OCI-LY3 (cell line): ENCODE data around the gene ADAMTS2.

Experiments used
- H2AFZ ChIP-seq: fragments of 200-600, 300-600 bp; shearing (Covaris generic); 2 replicates; pipeline ENCODE4 v1.6.0; 2014; ENCODE audit warnings: antibody characterized with exemption, low read depth, low read length
- H3K27ac ChIP-seq: fragments of 200-600, 300-600 bp; sonication (generic); 2 replicates; pipeline ENCODE4 v1.5.1; 2014; ENCODE audit warnings: mild to moderate bottlenecking, low read length, moderate library complexity, mixed read lengths
- H3K27me3 ChIP-seq: fragments of 200-600, 300-600 bp; sonication (generic); 2 replicates; pipeline ENCODE4 v1.6.1; 2014; ENCODE audit warnings: low read depth, low read length, mixed read lengths
- H3K36me3 ChIP-seq: fragments of 200-600, 300-600 bp; sonication (generic); replicated peaks from 2 replicates; pipeline ENCODE3; 2014; ENCODE audit warnings: low read depth, low read length, mixed read lengths
- H3K4me1 ChIP-seq: fragments of 300-600, 200-600 bp; sonication (generic); 2 replicates; pipeline ENCODE4 v1.6.1; 2014; ENCODE audit warnings: low read length, mixed read lengths
- H3K4me2 ChIP-seq: fragments of 200-600, 300-600 bp; sonication (generic); 2 replicates; pipeline ENCODE4 v1.6.1; 2014; ENCODE audit warnings: low read length, mixed read lengths
- H3K4me3 ChIP-seq: fragments of 300-600, 200-600 bp; sonication (generic); 2 replicates; pipeline ENCODE4 v1.5.1; 2014; ENCODE audit warnings: antibody characterized with exemption, mild to moderate bottlenecking, low read length, moderate library complexity
- H3K79me2 ChIP-seq: fragments of 300-600, 200-600 bp; shearing (Covaris generic); 2 replicates; pipeline ENCODE4 v1.6.1; 2014; ENCODE audit warnings: mild to moderate bottlenecking, low read length, mixed read lengths
- H3K9ac ChIP-seq: fragments of 300-600, 200-600 bp; shearing (Covaris generic); 2 replicates; pipeline ENCODE4 v1.6.0; 2014; ENCODE audit warnings: mild to moderate bottlenecking, low read length, moderate library complexity
- H3K9me3 ChIP-seq: fragments of 200-600, 300-600 bp; shearing (Covaris generic); 2 replicates; pipeline ENCODE4 v1.6.1; 2014; ENCODE audit warnings: low read length, mixed read lengths; ENCODE audit not compliant: insufficient read depth
- H4K20me1 ChIP-seq: fragments of 200-600, 300-600 bp; sonication (generic); 2 replicates; pipeline ENCODE4 v1.6.1; 2016; ENCODE audit warnings: low read length, mixed read lengths; ENCODE audit not compliant: insufficient read depth
- EZH2phosphoT487 ChIP-seq: fragments of 200-600 bp; shearing (Covaris generic); IDR thresholded peaks from 2 replicates; pipeline ENCODE4 v1.6.1; 2018; ENCODE audit warnings: antibody characterized with exemption, mixed run types, low read depth
- TF ChIP-seq, protein P1 (sequence below): fragments of 200-600, 300-600 bp; sonication (generic); IDR thresholded peaks from 2 replicates; pipeline ENCODE4 v1.5.1; 2014; ENCODE audit warnings: antibody characterized with exemption, low read length, low read depth

Gene ADAMTS2

DNA sequence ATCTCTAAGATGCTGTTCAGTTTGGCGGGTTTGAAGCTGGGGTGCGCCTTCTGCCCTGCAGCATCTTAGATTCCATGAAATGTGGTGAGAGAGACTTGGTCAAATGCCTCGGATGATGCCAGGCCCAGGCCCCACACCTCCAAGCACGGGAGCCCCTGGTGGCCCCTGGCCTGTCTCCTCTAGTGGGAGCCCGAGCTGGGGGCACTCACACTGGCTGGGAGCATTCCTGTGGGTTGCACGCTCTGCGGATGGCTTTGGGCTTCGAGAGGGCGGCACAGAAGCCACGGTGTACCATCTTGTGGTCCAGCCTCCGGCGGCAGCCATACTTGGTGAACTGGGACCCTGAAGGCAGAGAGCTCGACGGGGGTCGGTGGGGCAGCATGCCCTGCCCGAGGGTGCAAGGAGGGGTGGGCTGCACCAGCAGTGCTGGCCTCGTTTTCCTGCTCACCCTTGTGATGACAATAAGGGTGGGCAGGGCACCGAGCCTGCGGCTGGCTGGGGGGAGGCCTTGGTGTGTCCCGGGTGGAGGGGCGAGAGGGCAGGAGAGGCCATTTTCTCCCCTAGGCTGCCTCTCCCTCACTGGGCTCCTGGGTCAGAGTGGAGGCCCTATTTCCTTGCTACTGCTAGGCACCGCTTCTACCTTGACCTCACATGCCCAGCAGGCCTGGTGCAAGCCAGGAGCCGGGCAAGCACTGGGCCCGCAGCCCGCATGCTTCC, 219.3 kb downstream of the ADAMTS2 start:
- no peak overlapping the region for H2AFZ ChIP-seq
- H3K36me3 ChIP-seq = no peaks in the 10 kb centered on the region
- H3K4me3 ChIP-seq = no peak overlapping the region
- H4K20me1 ChIP-seq = no peaks in the 10 kb centered on the region
- no peak overlapping the region for H3K27ac ChIP-seq
- no peak for TF ChIP-seq EZH2phosphoT487
- TF ChIP-seq, protein P1, sequence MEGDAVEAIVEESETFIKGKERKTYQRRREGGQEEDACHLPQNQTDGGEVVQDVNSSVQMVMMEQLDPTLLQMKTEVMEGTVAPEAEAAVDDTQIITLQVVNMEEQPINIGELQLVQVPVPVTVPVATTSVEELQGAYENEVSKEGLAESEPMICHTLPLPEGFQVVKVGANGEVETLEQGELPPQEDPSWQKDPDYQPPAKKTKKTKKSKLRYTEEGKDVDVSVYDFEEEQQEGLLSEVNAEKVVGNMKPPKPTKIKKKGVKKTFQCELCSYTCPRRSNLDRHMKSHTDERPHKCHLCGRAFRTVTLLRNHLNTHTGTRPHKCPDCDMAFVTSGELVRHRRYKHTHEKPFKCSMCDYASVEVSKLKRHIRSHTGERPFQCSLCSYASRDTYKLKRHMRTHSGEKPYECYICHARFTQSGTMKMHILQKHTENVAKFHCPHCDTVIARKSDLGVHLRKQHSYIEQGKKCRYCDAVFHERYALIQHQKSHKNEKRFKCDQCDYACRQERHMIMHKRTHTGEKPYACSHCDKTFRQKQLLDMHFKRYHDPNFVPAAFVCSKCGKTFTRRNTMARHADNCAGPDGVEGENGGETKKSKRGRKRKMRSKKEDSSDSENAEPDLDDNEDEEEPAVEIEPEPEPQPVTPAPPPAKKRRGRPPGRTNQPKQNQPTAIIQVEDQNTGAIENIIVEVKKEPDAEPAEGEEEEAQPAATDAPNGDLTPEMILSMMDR = no peak
- no peaks in the 10 kb centered on the region for H3K79me2 ChIP-seq
- no peaks in the 10 kb centered on the region for H3K27me3 ChIP-seq
- H3K4me1 ChIP-seq = no peaks in the 10 kb centered on the region
- H3K9me3 ChIP-seq = no peaks in the 10 kb centered on the region
- no peak overlapping the region for H3K4me2 ChIP-seq
- no peak overlapping the region for H3K9ac ChIP-seq

DNA sequence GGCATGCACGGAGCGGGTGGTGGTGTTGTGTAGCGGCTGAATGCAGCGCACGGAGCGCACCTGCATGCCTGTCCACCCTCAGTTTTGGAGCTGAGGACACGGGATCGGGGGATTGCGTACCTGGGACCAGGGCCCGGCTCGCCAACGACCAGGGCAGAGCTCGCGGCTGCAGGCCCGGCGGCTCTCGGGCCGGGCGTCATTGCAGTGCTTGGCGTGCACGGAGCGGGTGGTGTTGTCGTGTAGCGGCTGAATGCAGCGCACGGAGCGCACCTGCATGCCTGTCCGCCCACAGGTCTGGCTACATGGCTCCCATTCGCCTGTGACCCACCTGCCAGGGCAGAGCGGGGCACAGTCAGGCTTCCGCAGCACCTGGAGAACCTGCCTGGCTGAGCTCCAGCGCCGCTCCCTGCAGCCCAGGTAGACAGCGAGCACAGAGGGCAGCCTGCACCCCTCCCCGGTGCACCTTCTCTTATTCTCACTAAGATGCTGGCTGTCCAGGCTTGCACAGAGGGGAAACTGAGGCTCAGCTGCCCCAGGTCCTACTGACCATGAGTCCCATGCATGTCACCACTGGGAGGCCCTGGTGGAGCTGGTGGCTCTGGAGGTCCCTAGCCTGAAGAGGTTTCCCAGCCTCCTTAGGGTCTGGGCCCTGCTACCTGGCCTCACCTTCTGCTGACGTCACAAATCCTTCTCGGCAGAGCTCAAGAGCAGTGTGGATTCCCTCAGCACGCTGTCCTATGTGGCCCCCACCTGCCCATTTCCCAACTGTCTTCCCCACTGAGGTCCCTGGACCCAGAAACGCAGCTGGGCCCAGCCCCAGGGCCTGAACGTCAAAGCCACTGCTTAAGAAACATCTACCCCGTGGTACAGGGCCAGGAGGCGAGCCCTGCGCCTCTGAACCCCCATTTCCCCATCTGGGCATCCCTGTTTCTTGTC, 220.1 kb downstream of the ADAMTS2 start:
- no peaks in the 10 kb centered on the region for H4K20me1 ChIP-seq
- no peaks in the 10 kb centered on the region for H3K27me3 ChIP-seq
- no peak overlapping the region for H3K27ac ChIP-seq
- H3K4me3 ChIP-seq = no peak overlapping the region
- TF ChIP-seq, protein P1 = no peak
- no peak for TF ChIP-seq EZH2phosphoT487
- no peak overlapping the region for H2AFZ ChIP-seq
- H3K79me2 ChIP-seq = no peaks in the 10 kb centered on the region
- no peaks in the 10 kb centered on the region for H3K36me3 ChIP-seq
- no peaks in the 10 kb centered on the region for H3K9me3 ChIP-seq
- H3K4me2 ChIP-seq = no peak overlapping the region
- no peak overlapping the region for H3K9ac ChIP-seq
- H3K4me1 ChIP-seq = no peaks in the 10 kb centered on the region

DNA sequence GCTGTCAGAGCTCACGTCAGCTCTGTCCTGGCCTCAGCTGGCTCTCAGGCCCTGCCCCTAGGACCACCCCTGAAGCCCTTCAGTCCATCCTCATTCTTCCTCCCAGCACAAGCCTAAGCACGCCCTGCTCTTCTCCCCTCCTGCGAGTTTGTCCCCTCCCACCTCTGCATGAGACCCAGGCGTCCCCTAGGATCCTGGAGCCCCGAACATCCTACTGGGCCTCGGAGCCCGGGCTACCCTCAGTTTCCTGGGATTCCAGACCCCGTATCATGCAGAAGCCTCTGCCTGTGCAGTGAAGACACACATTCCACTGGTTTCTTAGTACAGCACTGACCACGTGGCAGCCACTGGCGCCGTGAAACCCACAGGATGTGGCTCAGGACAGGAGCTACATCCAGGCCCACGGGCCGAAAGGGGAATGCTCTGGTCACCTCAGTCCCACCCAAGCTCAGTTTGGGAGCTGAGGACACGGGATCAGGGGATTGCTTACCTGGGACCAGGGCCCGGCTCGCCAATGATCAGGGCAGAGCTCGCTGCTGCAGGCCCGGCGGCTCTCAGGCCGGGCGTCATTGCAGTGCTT, 220.9 kb downstream of the ADAMTS2 start:
- no peak overlapping the region for H3K9ac ChIP-seq
- H3K36me3 ChIP-seq = no peaks in the 10 kb centered on the region
- no peak overlapping the region for H3K4me3 ChIP-seq
- no peak overlapping the region for H2AFZ ChIP-seq
- H3K9me3 ChIP-seq = no peaks in the 10 kb centered on the region
- no peak overlapping the region for H3K4me2 ChIP-seq
- no peak overlapping the region for H3K27ac ChIP-seq
- TF ChIP-seq, protein P1 = no peak
- no peak for TF ChIP-seq EZH2phosphoT487
- H3K27me3 ChIP-seq = no peaks in the 10 kb centered on the region
- H3K79me2 ChIP-seq = no peaks in the 10 kb centered on the region
- H3K4me1 ChIP-seq = no peaks in the 10 kb centered on the region
- no peaks in the 10 kb centered on the region for H4K20me1 ChIP-seq
